Astrocyte of the spinal cord (primary cell): ENCODE measurements around the gene RAB13.

Experiments used
- DNase-seq: peaks from one replicate; pipeline ENCODE4 v3.0.0; 2011; ENCODE audit warnings: low read depth, low spot score
- H3K4me3 ChIP-seq: 2 replicates; pipeline ENCODE4 v1.5.1; 2011; ENCODE audit warnings: low read depth, mild to moderate bottlenecking, low read length, moderate library complexity
- CTCF ChIP-seq: IDR thresholded peaks from 2 replicates; pipeline ENCODE4 v1.5.1; 2012; ENCODE audit warnings: low read depth, mild to moderate bottlenecking, low read length, inconsistent platforms
- in situ Hi-C: cut with HindIII; loops from 2 replicates; pipeline ENCODE4 v1.10.0; 2017; ENCODE audit warnings: low sequenced_read_pairs

Gene RAB13

GRCh38 chr1:153946622-153947241, 39.4 kb downstream of the RAB13 start, which contains the start of gene DENND4B:
Gene DENND4B (minus strand): TSS chr1:153946718. CDS start chr1:153944374, 2,344 bp downstream.
- in situ Hi-C loops = no loop called here
- TF ChIP-seq CTCF = peak; percentile 94
- peak within 1 kb of the TSS; percentile 77 for H3K4me3 ChIP-seq
- peak; percentile 78 for DNase-seq

GRCh38 chr1:153945795-153946621, 40.1 kb downstream of the RAB13 start:
- in situ Hi-C loops = no loop called here
- no peak for TF ChIP-seq CTCF
- H3K4me3 ChIP-seq = peak overlapping the region; percentile 77
- DNase-seq = peak; percentile 59

GRCh38 chr1:153945131-153945794, 40.9 kb downstream of the RAB13 start:
- peak overlapping the region; percentile 77 for H3K4me3 ChIP-seq
- DNase-seq = peak; percentile 41
- in situ Hi-C loops = no loop called here
- no peak for TF ChIP-seq CTCF

GRCh38 chr1:153944827-153945117, 41.4 kb downstream of the RAB13 start:
- in situ Hi-C loops = no loop called here
- no peak overlapping the region for H3K4me3 ChIP-seq
- no peak for DNase-seq
- no peak for TF ChIP-seq CTCF

- DNase-seq = no peak
- no peak overlapping the region for H3K4me3 ChIP-seq
- no peak for TF ChIP-seq CTCF
- in situ Hi-C loops = no loop called here
Observed at GRCh38 chr1:153944005-153944826, 41.9 kb downstream of the RAB13 start.
